HUES6 (cell line): ENCODE data around the gene TMEM150B.
A peak's percentile ranks its signal among the peaks of the same experiment; 100 is the strongest.

Experiments used
- H3K27ac ChIP-seq: 2 replicates; pipeline ENCODE4 v1.7.0; 2013; ENCODE audit warnings: low read depth, mild to moderate bottlenecking, low read length, inconsistent platforms
- H3K27me3 ChIP-seq: 2 replicates; pipeline ENCODE4 v1.6.1; 2013; ENCODE audit warnings: low read length; ENCODE audit not compliant: control insufficient read depth, insufficient read depth
- H3K36me3 ChIP-seq: 2 replicates; pipeline ENCODE4 v1.6.1; 2013; ENCODE audit warnings: low read length; ENCODE audit not compliant: control insufficient read depth, insufficient read depth
- H3K4me1 ChIP-seq: 2 replicates; pipeline ENCODE4 v1.6.1; 2013; ENCODE audit warnings: low read length; ENCODE audit not compliant: control insufficient read depth, insufficient read depth
- H3K4me3 ChIP-seq: 2 replicates; pipeline ENCODE4 v1.5.1; 2013; ENCODE audit warnings: low read depth, low read length
- H3K9ac ChIP-seq: one replicate; pipeline ENCODE4 v1.6.1; 2013; ENCODE audit warnings: mild to moderate bottlenecking, low read length
- H3K9me3 ChIP-seq: 2 replicates; pipeline ENCODE4 v1.6.1; 2013; ENCODE audit warnings: low read depth, low read length; ENCODE audit not compliant: control insufficient read depth, insufficient read depth

The TMEM150B gene

GRCh38 chr19:55283548-55284377, 41.4 kb downstream of the TMEM150B start, which contains the start of gene BRSK1:
Gene BRSK1, plus strand, starts transcription at chr19:55283997. Its CDS starts 446 bp downstream, at chr19:55284443.
- H3K9ac ChIP-seq = no peak within 1 kb of the TSS
- peaks cover 15% of the 10 kb centered on the region for H3K4me1 ChIP-seq
- peak within 1 kb of the TSS; percentile 53 for H3K4me3 ChIP-seq

GRCh38 chr19:55279770-55280643, 45.1 kb downstream of the TMEM150B start, which contains the start of gene HSPBP1:
Gene HSPBP1, minus strand, starts transcription at chr19:55280110. Its CDS starts 502 bp downstream, at chr19:55279608.
- H3K9ac ChIP-seq = peak within 1 kb of the TSS; percentile 67
- peak within 1 kb of the TSS; percentile 75 for H3K4me3 ChIP-seq
- H3K27ac ChIP-seq = no peak within 1 kb of the TSS
- peaks cover 10% of the 10 kb centered on the region for H3K36me3 ChIP-seq
- H3K9me3 ChIP-seq = no peaks in the 10 kb centered on the region
- no peaks in the 10 kb centered on the region for H3K27me3 ChIP-seq
- H3K4me1 ChIP-seq = peaks cover 9% of the 10 kb centered on the region

More at GRCh38 chr19:55283548-55284377, 41.4 kb downstream of the TMEM150B start, which contains the start of gene BRSK1:
- no peak within 1 kb of the TSS for H3K27ac ChIP-seq
- no peaks in the 10 kb centered on the region for H3K9me3 ChIP-seq
- no peaks in the 10 kb centered on the region for H3K27me3 ChIP-seq
- peaks cover 12% of the 10 kb centered on the region for H3K36me3 ChIP-seq

DNA sequence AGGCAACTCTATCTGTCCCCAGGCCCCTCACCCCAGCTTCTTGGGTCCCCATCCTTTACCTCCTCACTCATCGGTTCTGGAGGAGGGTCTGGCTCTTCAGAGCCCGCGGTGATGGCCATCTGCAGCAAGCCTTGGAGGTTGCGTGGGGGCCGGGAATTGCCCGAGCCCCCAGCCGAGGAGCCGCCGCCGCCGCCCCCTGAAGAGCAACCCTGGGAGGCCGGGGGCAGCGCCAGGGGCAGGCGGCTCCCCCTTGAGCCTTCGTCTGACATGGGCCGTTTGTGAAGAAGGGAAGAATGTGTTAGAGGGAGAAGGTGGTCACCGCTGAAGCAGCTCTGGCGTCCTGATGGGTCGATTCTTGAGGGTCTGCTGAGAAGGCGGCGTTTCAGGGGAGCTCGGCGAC, 45.8 kb downstream of the TMEM150B start:
- H3K27me3 ChIP-seq = no peaks in the 10 kb centered on the region
- no peak overlapping the region for H3K27ac ChIP-seq
- H3K9ac ChIP-seq = peak overlapping the region; percentile 67
- H3K9me3 ChIP-seq = no peaks in the 10 kb centered on the region
- H3K4me3 ChIP-seq = peak overlapping the region; percentile 75
- H3K4me1 ChIP-seq = peaks cover 8% of the 10 kb centered on the region
- H3K36me3 ChIP-seq = peaks cover 10% of the 10 kb centered on the region

- Histone ChIP-seq H3K4me3 (peak overlapping the region; percentile 75), H3K27me3 (no peaks in the 10 kb centered on the region), H3K27ac (no peak overlapping the region), H3K9ac (peak overlapping the region; percentile 17), H3K4me1 (peaks cover 8% of the 10 kb centered on the region), H3K36me3 (peaks cover 15% of the 10 kb centered on the region), H3K9me3 (no peaks in the 10 kb centered on the region)
Measured at GRCh38 chr19:55278391-55279135, 46.6 kb downstream of the TMEM150B start.

GRCh38 chr19:55277494-55277893, 47.6 kb downstream of the TMEM150B start:
- Histone ChIP-seq H3K27me3 (no peaks in the 10 kb centered on the region), H3K4me1 (peaks cover 8% of the 10 kb centered on the region), H3K36me3 (peaks cover 22% of the 10 kb centered on the region), H3K27ac (no peak overlapping the region), H3K4me3 (no peak overlapping the region), H3K9me3 (no peaks in the 10 kb centered on the region), H3K9ac (no peak overlapping the region)

DNA sequence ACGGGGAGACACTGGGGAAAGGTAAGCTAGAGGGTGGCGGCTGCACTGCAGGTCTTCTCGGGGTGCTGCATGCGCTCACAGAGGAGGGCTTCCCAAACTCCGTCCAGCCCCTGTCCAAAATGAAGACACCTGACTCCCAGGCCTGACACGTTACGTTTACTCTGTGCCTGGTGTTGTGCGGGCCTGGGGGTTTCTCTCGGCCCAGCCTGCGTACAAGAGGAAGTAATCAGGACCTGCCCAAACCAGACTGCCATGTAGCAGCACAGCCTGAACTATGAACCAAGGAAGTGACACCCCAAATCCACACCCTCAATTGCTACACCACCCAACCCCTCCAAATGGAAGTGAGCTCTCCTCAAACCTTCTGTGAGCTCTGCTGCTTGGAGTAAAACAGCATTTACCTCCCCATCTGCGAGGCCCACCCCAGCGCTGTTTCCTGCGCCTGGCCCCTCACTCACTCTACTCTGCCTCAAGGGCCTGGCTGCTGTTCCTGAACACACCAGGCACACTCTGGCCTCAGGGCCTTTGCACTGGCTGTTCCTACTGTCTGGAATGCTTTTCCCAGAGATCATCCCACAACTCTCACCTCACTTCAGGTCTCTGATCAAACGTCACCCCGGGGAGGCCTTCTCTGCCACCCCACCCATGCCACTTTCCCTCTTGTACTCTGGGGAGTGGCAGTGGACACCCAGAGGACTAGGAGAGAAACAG, 48.3 kb downstream of the TMEM150B start:
- no peak overlapping the region for H3K4me3 ChIP-seq
- peaks cover 8% of the 10 kb centered on the region for H3K4me1 ChIP-seq
- H3K9me3 ChIP-seq = no peaks in the 10 kb centered on the region
- H3K9ac ChIP-seq = no peak overlapping the region
- H3K27me3 ChIP-seq = no peaks in the 10 kb centered on the region
- peaks cover 22% of the 10 kb centered on the region for H3K36me3 ChIP-seq
- no peak overlapping the region for H3K27ac ChIP-seq

GRCh38 chr19:55275851-55276719, 49.1 kb downstream of the TMEM150B start:
- Histone ChIP-seq H3K4me3 (no peak overlapping the region), H3K27me3 (no peaks in the 10 kb centered on the region), H3K36me3 (peaks cover 22% of the 10 kb centered on the region), H3K4me1 (peaks cover 7% of the 10 kb centered on the region), H3K9ac (no peak overlapping the region), H3K27ac (no peak overlapping the region), H3K9me3 (no peaks in the 10 kb centered on the region)

DNA sequence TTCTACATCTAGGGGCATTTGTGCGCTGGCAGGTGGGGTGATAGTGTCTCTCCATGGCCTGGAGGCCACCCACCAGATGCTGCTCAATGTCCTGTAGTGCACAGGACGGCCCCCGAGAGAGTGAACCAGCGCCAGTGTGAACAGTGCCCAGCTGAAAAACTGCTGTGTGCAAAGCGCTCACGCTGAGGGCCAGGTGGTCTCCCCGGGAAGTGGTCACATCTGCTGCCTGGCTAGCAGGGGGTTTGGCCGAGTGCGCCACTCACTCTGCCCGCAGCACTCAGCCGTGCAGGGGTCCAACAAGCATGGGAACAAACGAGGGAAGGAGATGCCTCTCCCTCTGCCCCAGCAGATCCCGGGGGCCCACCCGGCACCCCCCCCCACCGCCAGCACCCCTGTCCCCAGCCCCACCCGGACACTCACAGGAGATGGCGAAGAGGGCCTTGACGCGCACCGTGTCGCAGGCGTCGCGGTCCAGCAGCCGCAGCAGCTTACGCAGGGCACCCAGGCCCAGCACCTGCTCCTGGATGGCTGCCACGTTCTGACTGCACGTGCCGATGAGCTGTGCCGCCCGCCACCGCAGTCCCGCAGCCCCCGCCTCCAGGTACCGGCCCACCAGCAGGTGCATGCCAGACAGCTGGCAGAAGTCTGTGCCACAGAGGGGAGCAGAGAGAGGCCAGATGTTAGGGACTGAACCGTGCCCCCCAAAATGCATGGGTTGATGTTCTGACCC, 51.0 kb downstream of the TMEM150B start:
- no peak overlapping the region for H3K9ac ChIP-seq
- no peaks in the 10 kb centered on the region for H3K27me3 ChIP-seq
- H3K4me3 ChIP-seq = no peak overlapping the region
- H3K36me3 ChIP-seq = peaks cover 22% of the 10 kb centered on the region
- H3K4me1 ChIP-seq = no peaks in the 10 kb centered on the region; the same call in 1 of the 2 replicates
- no peaks in the 10 kb centered on the region for H3K9me3 ChIP-seq
- H3K27ac ChIP-seq = no peak overlapping the region

DNA sequence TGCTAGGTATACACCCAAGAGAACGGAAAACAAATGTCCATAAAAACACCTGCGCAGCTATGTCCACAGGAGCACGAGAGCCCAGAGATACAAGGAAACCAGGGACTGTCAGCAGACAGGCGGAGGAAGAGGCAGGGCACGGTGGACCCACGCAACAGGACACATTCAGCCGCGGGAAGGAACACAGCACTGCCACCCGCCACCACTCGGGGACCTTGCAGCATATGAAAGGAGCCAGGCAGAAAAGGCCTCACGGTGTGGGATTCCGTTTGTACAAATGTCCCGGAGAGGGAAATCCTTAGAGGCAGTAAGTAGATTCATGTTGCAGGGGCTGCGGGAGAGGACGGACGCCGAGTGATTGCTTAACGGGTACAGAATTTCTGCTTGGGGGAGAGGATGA, 53.0 kb downstream of the TMEM150B start:
- peaks cover 19% of the 10 kb centered on the region for H3K36me3 ChIP-seq
- H3K9ac ChIP-seq = no peak overlapping the region
- no peaks in the 10 kb centered on the region; the same call in 1 of the 2 replicates for H3K4me1 ChIP-seq
- no peak overlapping the region for H3K4me3 ChIP-seq
- no peaks in the 10 kb centered on the region for H3K27me3 ChIP-seq
- H3K27ac ChIP-seq = no peak overlapping the region
- no peaks in the 10 kb centered on the region for H3K9me3 ChIP-seq
